ENCODE results near the gene FCER1A. TPM values are rescaled to one million over a fixed set of nuclear protein-coding genes. Genes with fewer than 3 reads are reported as not detected.

The FCER1A gene
- total RNA-seq, 1 donor from 2014 or later = 3.2 TPM

DNA sequence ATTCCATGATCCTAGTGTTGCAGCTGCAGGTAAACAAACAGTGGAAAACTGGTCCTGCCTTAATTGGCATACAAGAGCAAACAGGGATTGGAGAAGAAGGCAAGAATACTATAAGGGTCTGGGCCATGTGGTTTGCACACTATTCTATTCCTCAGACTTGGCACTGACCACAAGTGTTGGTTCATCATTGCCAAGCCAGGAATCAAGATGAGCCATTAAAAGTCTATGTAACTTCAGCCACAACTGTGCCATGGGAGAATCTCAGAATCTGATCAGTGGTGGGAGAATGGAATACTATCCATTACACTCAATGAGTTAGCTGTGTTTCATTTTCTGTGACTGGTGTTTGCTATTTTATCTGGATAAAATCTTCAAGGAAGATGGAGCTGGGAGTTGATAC, 26.2 kb upstream of the FCER1A start:
- Histone ChIP-seq H3K4me3 (no peak overlapping the region), H3K27me3 (no peaks in the 10 kb centered on the region), H3K27ac (no peak overlapping the region), H3K9me3 (no peaks in the 10 kb centered on the region), H3K4me1 (no peaks in the 10 kb centered on the region), H3K36me3 (no peaks in the 10 kb centered on the region)
- intact Hi-C loops (cut with DNase I) = no loop called here
- DNase-seq (ENCODE audit: extremely low spot score in 2 of 2) = no peak
- no peak for TF ChIP-seq POLR2A (IDR thresholded peaks at IDR 0.05)
- TF ChIP-seq POLR2AphosphoS5 (IDR thresholded peaks at IDR 0.05; ENCODE audit: insufficient read depth in 1 of 2, low read depth in 1 of 2) = no peak
- TF ChIP-seq, protein P1, sequence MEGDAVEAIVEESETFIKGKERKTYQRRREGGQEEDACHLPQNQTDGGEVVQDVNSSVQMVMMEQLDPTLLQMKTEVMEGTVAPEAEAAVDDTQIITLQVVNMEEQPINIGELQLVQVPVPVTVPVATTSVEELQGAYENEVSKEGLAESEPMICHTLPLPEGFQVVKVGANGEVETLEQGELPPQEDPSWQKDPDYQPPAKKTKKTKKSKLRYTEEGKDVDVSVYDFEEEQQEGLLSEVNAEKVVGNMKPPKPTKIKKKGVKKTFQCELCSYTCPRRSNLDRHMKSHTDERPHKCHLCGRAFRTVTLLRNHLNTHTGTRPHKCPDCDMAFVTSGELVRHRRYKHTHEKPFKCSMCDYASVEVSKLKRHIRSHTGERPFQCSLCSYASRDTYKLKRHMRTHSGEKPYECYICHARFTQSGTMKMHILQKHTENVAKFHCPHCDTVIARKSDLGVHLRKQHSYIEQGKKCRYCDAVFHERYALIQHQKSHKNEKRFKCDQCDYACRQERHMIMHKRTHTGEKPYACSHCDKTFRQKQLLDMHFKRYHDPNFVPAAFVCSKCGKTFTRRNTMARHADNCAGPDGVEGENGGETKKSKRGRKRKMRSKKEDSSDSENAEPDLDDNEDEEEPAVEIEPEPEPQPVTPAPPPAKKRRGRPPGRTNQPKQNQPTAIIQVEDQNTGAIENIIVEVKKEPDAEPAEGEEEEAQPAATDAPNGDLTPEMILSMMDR (IDR thresholded peaks at IDR 0.05) = no peak

DNA sequence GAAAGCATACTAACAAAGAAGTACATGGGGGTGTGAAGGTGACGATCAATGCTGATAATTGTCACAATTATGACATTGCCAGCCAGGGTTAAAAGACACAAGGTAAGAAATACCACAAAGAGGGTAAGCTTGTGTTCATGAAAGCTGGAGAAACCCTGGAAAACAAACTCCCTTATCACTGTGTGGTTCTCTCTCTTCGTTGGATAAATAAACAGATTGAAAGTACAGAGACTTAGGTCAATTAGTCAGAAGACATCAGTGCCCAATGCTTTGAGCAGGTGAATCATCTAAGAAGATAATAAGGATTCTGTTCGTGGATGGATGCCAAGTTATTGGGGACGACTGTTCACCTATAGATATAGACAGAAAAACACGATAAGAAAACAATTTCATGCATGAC, 22.4 kb upstream of the FCER1A start:
- no peaks in the 10 kb centered on the region for H3K4me1 ChIP-seq
- H3K4me3 ChIP-seq = no peak overlapping the region
- intact Hi-C loops (cut with DNase I) = no loop called here
- no peak for DNase-seq (ENCODE audit: extremely low spot score in 2 of 2)
- no peak for TF ChIP-seq POLR2AphosphoS5 (IDR thresholded peaks at IDR 0.05; ENCODE audit: insufficient read depth in 1 of 2, low read depth in 1 of 2)
- TF ChIP-seq, protein P1 (IDR thresholded peaks at IDR 0.05) = no peak
- no peak for TF ChIP-seq POLR2A (IDR thresholded peaks at IDR 0.05)
- no peaks in the 10 kb centered on the region for H3K36me3 ChIP-seq
- no peak overlapping the region for H3K27ac ChIP-seq
- no peaks in the 10 kb centered on the region for H3K27me3 ChIP-seq
- no peaks in the 10 kb centered on the region for H3K9me3 ChIP-seq

DNA sequence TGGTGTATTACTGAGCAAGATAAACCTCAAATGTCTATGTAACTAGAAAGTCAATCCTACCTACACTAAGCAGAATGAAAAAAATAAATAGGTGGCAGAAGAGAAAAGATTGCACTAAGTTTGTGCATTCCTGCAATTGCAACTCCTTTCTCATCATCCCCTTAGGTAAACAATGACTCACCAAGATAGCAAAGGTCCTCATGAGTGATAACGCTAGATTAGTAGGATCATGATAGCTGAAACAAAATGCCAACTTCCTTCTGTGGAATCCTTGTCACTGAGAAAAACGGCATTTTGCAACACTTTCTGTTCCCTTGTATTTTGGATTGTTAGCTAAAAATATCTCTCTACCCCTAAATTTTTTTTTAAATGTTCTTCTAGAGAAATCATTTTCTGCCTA, 20.0 kb upstream of the FCER1A start:
- TF ChIP-seq POLR2A (IDR thresholded peaks at IDR 0.05) = no peak
- TF ChIP-seq POLR2AphosphoS5 (IDR thresholded peaks at IDR 0.05; ENCODE audit: insufficient read depth in 1 of 2, low read depth in 1 of 2) = no peak
- H3K27me3 ChIP-seq = no peaks in the 10 kb centered on the region
- no peaks in the 10 kb centered on the region for H3K4me1 ChIP-seq
- no peak overlapping the region for H3K4me3 ChIP-seq
- H3K9me3 ChIP-seq = no peaks in the 10 kb centered on the region
- H3K27ac ChIP-seq = no peak overlapping the region
- intact Hi-C loops (cut with DNase I) = no loop called here
- no peak for DNase-seq (ENCODE audit: extremely low spot score in 2 of 2)
- H3K36me3 ChIP-seq = no peaks in the 10 kb centered on the region

GRCh38 chr1:159289060-159289459, 13.1 kb upstream of the FCER1A start:
- H3K36me3 ChIP-seq = no peaks in the 10 kb centered on the region
- no peak overlapping the region for H3K27ac ChIP-seq
- intact Hi-C loops (cut with DNase I) = no loop called here
- H3K4me1 ChIP-seq = no peaks in the 10 kb centered on the region
- no peak for DNase-seq (ENCODE audit: extremely low spot score in 2 of 2)
- TF ChIP-seq, protein P1 (IDR thresholded peaks at IDR 0.05) = no peak
- TF ChIP-seq POLR2AphosphoS5 (IDR thresholded peaks at IDR 0.05; ENCODE audit: insufficient read depth in 1 of 2, low read depth in 1 of 2) = no peak
- H3K9me3 ChIP-seq = no peaks in the 10 kb centered on the region
- H3K27me3 ChIP-seq = no peaks in the 10 kb centered on the region
- H3K4me3 ChIP-seq = no peak overlapping the region

DNA sequence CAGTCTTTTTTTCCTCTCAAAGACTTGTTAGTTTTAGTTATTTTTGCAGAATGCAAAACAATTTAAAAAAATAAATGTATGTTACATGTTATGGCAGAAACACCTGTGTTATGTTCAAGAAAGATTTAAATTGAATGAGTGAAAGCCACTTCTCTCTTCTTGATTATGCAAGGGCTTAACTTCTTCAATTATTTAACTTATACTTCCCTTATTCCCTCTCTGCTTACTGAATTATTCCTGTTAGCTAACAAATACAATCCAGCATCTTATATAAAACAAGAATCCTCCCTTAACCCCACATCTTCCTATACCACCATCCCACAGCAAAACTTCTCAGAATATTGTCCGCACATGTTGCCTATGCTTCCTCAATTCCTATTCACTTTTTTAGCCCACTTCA, 10.7 kb upstream of the FCER1A start:
- H3K36me3 ChIP-seq = no peaks in the 10 kb centered on the region
- no peaks in the 10 kb centered on the region for H3K27me3 ChIP-seq
- no peak for DNase-seq (ENCODE audit: extremely low spot score in 2 of 2)
- TF ChIP-seq POLR2A (IDR thresholded peaks at IDR 0.05) = no peak
- TF ChIP-seq, protein P1 (IDR thresholded peaks at IDR 0.05) = no peak
- TF ChIP-seq POLR2AphosphoS5 (IDR thresholded peaks at IDR 0.05; ENCODE audit: insufficient read depth in 1 of 2, low read depth in 1 of 2) = no peak
- no peak overlapping the region for H3K27ac ChIP-seq
- H3K4me3 ChIP-seq = no peak overlapping the region
- intact Hi-C loops (cut with DNase I) = no loop called here
- no peaks in the 10 kb centered on the region for H3K9me3 ChIP-seq
- H3K4me1 ChIP-seq = no peaks in the 10 kb centered on the region

All from vagina (tissue), 2 donors.